Esophagus muscularis mucosa (tissue), 2 donors: ENCODE results near the gene LGR4.

Experiments
- EP300 ChIP-seq: sonication (generic); formaldehyde crosslinking; IDR thresholded peaks from one replicate; pipeline ENCODE4 v1.6.1; 2017; ENCODE audit warnings: antibody characterized with exemption
- POLR2A ChIP-seq: fragments of 450-650 bp; IDR thresholded peaks from one replicate; pipeline ENCODE4 v1.6.1; 2017; ENCODE audit warnings: antibody characterized with exemption, moderate library complexity, mild to moderate bottlenecking, low read depth

DNA sequence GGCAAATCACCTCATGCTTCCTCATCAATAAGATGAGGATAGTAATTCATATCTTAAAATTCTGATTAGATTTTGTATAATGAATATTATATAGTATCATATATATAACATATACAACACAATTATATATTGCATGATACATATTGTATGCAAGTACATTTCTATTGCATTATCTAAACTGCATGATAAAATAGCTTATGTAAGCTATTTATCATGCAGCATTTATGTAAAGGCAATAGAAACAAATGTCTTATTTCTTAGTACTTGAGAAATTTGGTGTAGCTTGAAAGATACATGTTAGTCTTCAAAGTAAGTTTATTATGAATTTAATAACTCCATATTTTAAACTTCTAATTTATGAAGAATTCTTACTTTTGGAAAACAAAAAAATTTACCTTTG, 28.5 kb upstream of the LGR4 start:
- TF ChIP-seq POLR2A, result no peak
- TF ChIP-seq EP300, result no peak
